H1 (cell line): ENCODE results near the gene ABCD4. TPM values are rescaled to one million over a fixed set of nuclear protein-coding genes. Genes with fewer than 3 reads are reported as not detected.

Source experiments
- ATF3 ChIP-seq: IDR thresholded peaks from 2 replicates; pipeline ENCODE4 v1.6.1; 2011; ENCODE audit warnings: low read depth, mild to moderate bottlenecking, low read length; ENCODE audit not compliant: insufficient read depth
- CHD1 ChIP-seq: IDR thresholded peaks from 2 replicates; pipeline ENCODE4 v1.6.1; 2012; ENCODE audit warnings: low read depth, low read length, improper control_type of control experiment
- TAF7 ChIP-seq: optimal IDR thresholded peaks from 2 replicates; pipeline ENCODE3; 2011; ENCODE audit warnings: low read depth, mild to moderate bottlenecking, inconsistent platforms, low read length, moderate library complexity, borderline replicate concordance
- polyA plus RNA-seq, 7 experiments: library from polyadenylated mRNA; depleted of rRNA in 3 of 7; stranded (reverse) in 5 of 7; unstranded in 2 of 7; fragments of >200 nt in 5 of 7; fragments of 200-250 nt in 2 of 7; gene quantifications; 1 replicate in 5 of 7; 2 replicates in 1 of 7; 4 replicates in 1 of 7; pipeline versions ENCODE4 v1.2.1 to v1.2.3, GENCODE V29; 2011 to 2013; ENCODE audit warnings: missing spikeins in 2 of 7, mixed read lengths in 2 of 7
- total RNA-seq: library from RNA; stranded (reverse); fragmentation: NEBNext Ultra II Directional; extraction: Animal tissue kit (Norgen Biotek cat#: 25700); gene quantifications from 2 replicates; pipeline ENCODE4 v1.2.1, GENCODE V29; 2021

Gene ABCD4
- total and polyA plus RNA-seq, 2 of the 8 experiments (the other 6 are each of a cell fraction or from before 2014, with no cell fraction given), result 47.9 to 97.7 TPM

GRCh38 chr14:74350928-74351323 lies 48.2 kb upstream of the ABCD4 start (continued):
- TF ChIP-seq TAF7, result no peak
- no peak for TF ChIP-seq ATF3
- TF ChIP-seq CHD1, result no peak
